GM23248 (cell line): ENCODE measurements around the gene MYOM1.

Experiments
- EZH2 ChIP-seq: fragments of 200-600 bp; sonication (generic); IDR thresholded peaks from 2 replicates; pipeline ENCODE4 v1.6.1; 2018; ENCODE audit warnings: antibody characterized with exemption, mild to moderate bottlenecking; ENCODE audit not compliant: insufficient read depth, poor library complexity, severe bottlenecking
- EZH2phosphoT487 ChIP-seq: fragments of 200-600 bp; sonication (generic); IDR thresholded peaks from 2 replicates; pipeline ENCODE4 v1.6.1; 2018; ENCODE audit warnings: antibody characterized with exemption, moderate library complexity, mild to moderate bottlenecking, low read depth; ENCODE audit not compliant: insufficient read depth

- TF ChIP-seq EZH2 (no peak), EZH2phosphoT487 (no peak)
Measured at GRCh38 chr18:3212657-3213056, 7.1 kb downstream of the MYOM1 start.
